ENCODE measurements around the gene SORBS2.

GRCh38 chr4:185774131-185774653, 37.8 kb downstream of the SORBS2 start:
- TF ChIP-seq CTCF (conservative IDR thresholded peaks at IDR 0.05 in 1 of 2, IDR thresholded peaks at IDR 0.05 in 1 of 2; ENCODE audit: low read depth in 1 of 2, low read length in 2 of 2) = no peak
- no peak for TF ChIP-seq EZH2 (IDR thresholded peaks at IDR 0.05; ENCODE audit: low read length, missing control alignments)

Measured in fibroblast of lung (primary cell).